Colonic mucosa (tissue), 4 donors: Measurements from ENCODE around the gene SDHB. TPM values are rescaled to one million over a fixed set of nuclear protein-coding genes. Genes with fewer than 3 reads are reported as not detected.

ENCODE experiments used
- DNase-seq: peaks from one replicate; pipeline ENCODE4 v3.0.0-alpha.2; 2020
- H3K27ac ChIP-seq: fragments of 200-600 bp; one replicate; pipeline ENCODE4 v1.8.0; 2021
- H3K27me3 ChIP-seq: fragments of 200-600 bp; one replicate; pipeline ENCODE4 v1.8.0; 2021
- H3K36me3 ChIP-seq: fragments of 200-600 bp; one replicate; pipeline ENCODE4 v1.8.0; 2021
- H3K4me1 ChIP-seq: fragments of 200-600 bp; one replicate; pipeline ENCODE4 v1.8.0; 2021; ENCODE audit warnings: mild to moderate bottlenecking
- H3K4me3 ChIP-seq: fragments of 200-600 bp; one replicate; pipeline ENCODE4 v1.8.0; 2021
- H3K9ac ChIP-seq, 2 donors: one replicate each; pipeline ENCODE4 v1.7.0; 2013; ENCODE audit warnings: control low read depth in 2 of 2, low read depth in 2 of 2, low read length in 2 of 2
- H3K9me3 ChIP-seq: fragments of 200-600 bp; one replicate; pipeline ENCODE4 v1.8.0; 2021
- intact Hi-C: fragments of 100-400 bp; cut with DNase I; formaldehyde crosslinking; loops from one replicate; pipeline ENCODE4 v1.14.1; 2022
- total RNA-seq, 2 donors: library from RNA; stranded (reverse); fragmentation: NEBNext Ultra II Directional in 1 of 2; extraction: Animal tissue kit (Norgen Biotek cat#: 25700) in 1 of 2; gene quantifications; one replicate each; pipeline ENCODE4 v1.2.1, GENCODE V29; 2021
- TF ChIP-seq, protein P1 (sequence below): fragments of 200-600 bp; IDR thresholded peaks from one replicate; pipeline ENCODE4 v1.8.0; 2022; ENCODE audit warnings: antibody characterized with exemption, mild to moderate bottlenecking
- donor health status: healthy.
- donor health status: DM: no; HTN: no; CAD: no.
- donor health status: DM: no; HTN: no; CAD: no.

SDHB gene
- total RNA-seq, 2 donors from 2014 or later = 208 to 229 TPM

DNA sequence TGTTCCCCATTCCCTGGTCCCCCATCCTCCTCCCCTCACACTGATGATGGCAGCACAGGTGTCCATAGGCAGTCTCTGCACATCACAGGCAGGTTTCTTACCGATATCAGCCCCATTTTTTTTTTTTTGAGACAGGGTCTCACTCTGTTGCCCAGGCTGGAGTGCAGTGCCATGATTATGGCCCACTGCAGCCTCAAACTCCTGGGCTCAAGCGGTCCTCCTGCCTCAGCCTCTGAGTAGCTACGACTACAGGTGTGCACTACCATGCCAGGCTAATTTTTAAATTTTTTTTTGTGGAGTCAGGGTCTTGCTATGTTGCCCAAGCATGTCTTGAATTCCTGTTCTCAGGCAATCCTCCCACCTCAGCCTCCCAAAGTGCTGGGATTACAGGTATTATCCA lies 28.9 kb upstream of the SDHB start:
- intact Hi-C loops = no loop called here
- Histone ChIP-seq H3K9ac (no peak overlapping the region), H3K4me1 (no peaks in the 10 kb centered on the region), H3K9me3 (no peaks in the 10 kb centered on the region), H3K27me3 (no peaks in the 10 kb centered on the region), H3K27ac (no peak overlapping the region), H3K36me3 (no peaks in the 10 kb centered on the region), H3K4me3 (no peak overlapping the region)
- TF ChIP-seq, protein P1, sequence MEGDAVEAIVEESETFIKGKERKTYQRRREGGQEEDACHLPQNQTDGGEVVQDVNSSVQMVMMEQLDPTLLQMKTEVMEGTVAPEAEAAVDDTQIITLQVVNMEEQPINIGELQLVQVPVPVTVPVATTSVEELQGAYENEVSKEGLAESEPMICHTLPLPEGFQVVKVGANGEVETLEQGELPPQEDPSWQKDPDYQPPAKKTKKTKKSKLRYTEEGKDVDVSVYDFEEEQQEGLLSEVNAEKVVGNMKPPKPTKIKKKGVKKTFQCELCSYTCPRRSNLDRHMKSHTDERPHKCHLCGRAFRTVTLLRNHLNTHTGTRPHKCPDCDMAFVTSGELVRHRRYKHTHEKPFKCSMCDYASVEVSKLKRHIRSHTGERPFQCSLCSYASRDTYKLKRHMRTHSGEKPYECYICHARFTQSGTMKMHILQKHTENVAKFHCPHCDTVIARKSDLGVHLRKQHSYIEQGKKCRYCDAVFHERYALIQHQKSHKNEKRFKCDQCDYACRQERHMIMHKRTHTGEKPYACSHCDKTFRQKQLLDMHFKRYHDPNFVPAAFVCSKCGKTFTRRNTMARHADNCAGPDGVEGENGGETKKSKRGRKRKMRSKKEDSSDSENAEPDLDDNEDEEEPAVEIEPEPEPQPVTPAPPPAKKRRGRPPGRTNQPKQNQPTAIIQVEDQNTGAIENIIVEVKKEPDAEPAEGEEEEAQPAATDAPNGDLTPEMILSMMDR = no peak
- no peak for DNase-seq

DNA sequence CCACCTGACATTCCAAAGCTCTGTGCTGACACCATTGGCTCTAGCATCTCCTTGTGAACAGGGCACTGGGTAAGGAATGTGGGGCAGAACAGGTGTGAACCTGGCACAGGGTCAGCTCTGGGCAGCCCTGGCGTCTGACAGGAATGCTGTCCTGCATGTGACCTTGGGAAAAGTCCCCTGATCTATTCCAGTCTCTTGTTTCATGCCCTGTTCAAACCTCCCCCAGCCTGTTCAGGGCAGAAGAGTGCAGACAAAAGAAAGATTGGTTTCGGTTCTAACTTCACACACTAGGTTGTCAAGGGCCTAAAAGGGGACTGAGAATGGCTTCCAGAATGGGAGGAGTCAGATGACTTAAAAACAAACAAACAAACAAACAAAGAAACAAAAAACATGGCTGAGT lies 27.6 kb upstream of the SDHB start:
- DNase-seq = no peak
- Histone ChIP-seq H3K27me3 (no peaks in the 10 kb centered on the region), H3K9me3 (no peaks in the 10 kb centered on the region), H3K27ac (no peak overlapping the region), H3K4me3 (no peak overlapping the region), H3K4me1 (no peaks in the 10 kb centered on the region), H3K9ac (no peak overlapping the region), H3K36me3 (no peaks in the 10 kb centered on the region)
- intact Hi-C loops = no loop called here
- TF ChIP-seq, protein P1 = no peak

DNA sequence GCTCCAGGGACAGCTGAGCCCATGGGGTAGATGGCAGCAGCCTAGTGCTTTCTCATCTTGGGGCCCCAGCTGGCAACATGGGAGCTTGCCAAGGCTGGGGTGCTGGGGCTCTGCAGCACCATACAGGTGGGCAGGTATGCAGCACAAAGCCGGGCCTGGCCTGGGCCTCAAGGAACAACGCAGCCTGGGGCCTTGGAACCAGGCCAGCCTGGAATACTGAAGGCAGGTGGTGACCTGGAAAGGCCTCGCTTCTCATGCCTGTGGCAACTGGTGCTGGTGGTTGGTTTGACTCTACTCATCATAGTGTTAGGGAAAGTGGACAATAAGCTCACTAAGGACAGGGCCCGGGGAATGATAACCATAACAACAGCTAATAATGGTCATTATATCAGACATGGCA lies 27.0 kb upstream of the SDHB start:
- Histone ChIP-seq H3K9me3 (no peaks in the 10 kb centered on the region), H3K9ac (no peak overlapping the region), H3K4me3 (no peak overlapping the region), H3K4me1 (no peaks in the 10 kb centered on the region), H3K27ac (no peak overlapping the region), H3K27me3 (no peaks in the 10 kb centered on the region), H3K36me3 (no peaks in the 10 kb centered on the region)
- intact Hi-C loops = no loop called here
- DNase-seq = no peak
- TF ChIP-seq, protein P1 = no peak

DNA sequence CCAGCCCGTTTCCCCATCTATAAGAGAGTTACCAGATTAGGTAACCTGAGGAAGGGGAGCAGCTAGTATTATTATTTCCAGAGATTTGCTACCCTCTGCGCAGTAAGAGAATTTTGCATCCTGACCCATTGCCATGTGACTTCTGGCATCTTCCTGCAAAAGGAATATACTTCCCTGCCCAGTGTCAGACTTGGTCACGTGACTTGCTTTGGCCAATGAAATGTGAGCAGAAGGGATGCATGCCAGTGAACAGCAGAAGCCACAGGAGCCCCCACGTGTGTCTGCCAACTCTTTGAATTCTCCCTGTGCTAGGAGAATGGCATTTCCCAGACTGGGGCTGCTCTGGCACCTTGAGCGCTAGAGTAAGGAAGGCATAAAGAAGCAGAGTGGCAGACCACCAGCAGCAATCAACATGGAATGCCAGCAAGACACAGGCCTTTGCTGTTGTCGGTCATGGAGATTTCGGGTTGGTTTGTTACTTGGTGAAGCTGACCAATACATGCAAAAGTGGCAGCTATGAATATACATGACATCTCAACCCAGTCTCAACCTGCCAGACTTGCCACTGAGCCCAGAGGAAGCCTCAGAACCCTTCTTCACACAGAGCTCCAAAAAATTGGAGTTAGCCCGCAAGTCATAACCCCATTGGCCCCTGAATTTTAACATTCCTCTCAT lies 26.4 kb upstream of the SDHB start:
- Histone ChIP-seq H3K27ac (no peak overlapping the region), H3K9me3 (no peaks in the 10 kb centered on the region), H3K4me1 (no peaks in the 10 kb centered on the region), H3K36me3 (no peaks in the 10 kb centered on the region), H3K4me3 (no peak overlapping the region), H3K27me3 (no peaks in the 10 kb centered on the region), H3K9ac (no peak overlapping the region)
- intact Hi-C loops = no loop called here
- TF ChIP-seq, protein P1 = no peak
- DNase-seq = no peak

DNA sequence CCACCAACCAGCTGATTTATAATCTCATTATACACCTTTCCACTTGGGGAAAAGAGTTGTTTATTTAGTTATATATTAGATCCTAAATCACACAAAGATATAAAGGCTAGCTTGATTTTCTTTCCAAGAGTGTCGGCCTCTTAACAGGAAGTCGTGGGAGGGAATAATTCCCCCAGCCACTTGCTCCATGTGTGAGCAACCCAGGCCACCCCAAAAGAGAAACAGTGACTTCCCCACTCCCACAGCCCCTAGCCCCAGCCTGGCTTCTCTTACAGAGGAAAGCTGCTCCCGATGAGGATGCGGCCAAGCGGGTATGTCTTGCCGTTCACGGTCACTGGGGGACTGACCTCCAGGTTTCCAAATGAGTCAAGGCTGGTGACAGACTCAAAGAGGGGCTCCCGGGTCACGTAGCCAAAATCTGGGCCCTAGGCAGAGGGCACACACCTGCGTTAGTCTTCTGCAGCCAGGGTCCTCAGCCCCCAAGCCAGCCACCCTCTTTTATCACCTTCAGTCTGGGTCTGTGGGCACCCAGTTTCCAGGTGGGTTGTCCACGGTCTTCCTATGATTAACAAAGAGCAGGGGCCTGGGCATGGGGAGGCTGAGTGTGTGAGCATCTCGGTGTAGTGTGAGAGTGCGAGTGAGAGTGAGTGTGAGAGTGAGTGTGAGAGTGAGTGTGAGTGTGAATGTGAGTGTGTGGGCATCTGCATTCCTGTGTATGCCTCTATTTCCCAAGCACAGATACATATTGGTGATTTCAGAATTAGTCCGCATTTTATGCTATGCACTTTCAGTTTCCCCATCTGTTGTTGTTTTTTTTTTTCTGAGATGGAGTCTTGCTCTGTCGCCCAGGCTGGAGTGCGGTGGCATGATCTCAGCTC lies 25.4 kb upstream of the SDHB start:
- no peaks in the 10 kb centered on the region for H3K36me3 ChIP-seq
- H3K4me3 ChIP-seq = no peak overlapping the region
- H3K27ac ChIP-seq = no peak overlapping the region
- TF ChIP-seq, protein P1 = no peak
- no peaks in the 10 kb centered on the region for H3K27me3 ChIP-seq
- H3K4me1 ChIP-seq = no peaks in the 10 kb centered on the region
- no peak overlapping the region for H3K9ac ChIP-seq
- H3K9me3 ChIP-seq = no peaks in the 10 kb centered on the region
- DNase-seq = no peak
- intact Hi-C loops = no loop called here
